ENCODE data around the gene GPR156.

The GPR156 gene

DNA sequence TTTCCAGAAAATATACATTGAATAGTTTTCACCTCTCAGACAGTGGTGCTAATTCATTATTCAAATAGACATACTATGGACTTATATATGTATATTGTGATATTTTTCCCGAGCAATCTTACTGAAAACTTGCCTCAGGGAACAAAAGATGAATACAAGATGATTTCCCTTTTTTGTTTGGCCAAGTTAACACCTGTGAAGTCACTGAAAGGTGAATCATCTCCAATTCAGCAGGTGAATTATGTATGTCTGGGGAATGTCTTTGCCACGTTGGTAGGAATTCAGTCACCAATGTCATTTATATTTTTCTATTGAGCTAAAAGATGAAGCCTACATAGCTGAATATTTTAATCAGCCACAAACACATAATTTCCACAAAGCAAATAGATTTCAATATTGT is 88.2 kb downstream of the GPR156 start:
- no peak for DNase-seq (ENCODE audit: low read depth in 1 of 2, low spot score in 1 of 2)

DNA sequence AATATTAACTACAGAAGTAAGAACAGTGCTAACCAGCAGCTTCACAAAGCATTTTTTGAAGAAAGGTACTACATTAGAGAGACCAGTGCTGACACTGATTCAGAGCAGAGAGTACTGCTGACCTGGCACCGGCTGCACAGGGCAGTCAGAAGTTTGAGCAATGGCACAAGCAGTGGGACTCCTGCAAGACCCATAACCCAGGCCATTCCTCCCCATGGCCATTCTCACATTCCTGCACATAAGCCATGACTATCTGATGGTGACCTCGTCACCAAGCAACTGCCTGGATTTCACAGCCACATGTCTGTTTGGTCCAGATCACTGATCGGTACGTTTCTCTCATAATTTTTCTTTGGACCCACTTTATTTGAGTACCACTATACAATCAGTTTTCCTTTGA is 88.7 kb downstream of the GPR156 start:
- no peak for DNase-seq (ENCODE audit: low read depth in 1 of 2, low spot score in 1 of 2)

DNA sequence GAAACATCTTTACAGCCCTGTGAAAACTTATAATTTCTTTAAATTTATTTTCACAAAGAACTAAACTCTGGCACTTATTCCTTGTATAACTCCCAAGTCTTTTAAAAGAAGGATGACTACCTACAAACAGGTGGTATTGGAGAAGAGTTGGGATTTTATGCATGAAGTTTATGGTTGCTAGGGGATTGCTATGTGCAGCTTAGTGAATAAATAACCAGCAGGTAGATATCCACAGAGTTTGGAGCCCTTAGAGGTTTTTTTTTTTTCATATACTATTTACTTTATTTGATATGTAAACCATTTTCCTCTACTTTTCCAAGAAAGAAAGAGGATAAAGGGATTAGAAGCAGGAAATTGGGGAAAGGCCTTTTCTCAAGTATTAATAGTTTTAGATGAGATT is 91.5 kb downstream of the GPR156 start:
- no peak for DNase-seq (ENCODE audit: low read depth in 1 of 2, low spot score in 1 of 2)

GRCh38 chr3:120192579-120192978 is 92.4 kb downstream of the GPR156 start:
- DNase-seq (ENCODE audit: low read depth in 1 of 2, low spot score in 1 of 2) = no peak

DNA sequence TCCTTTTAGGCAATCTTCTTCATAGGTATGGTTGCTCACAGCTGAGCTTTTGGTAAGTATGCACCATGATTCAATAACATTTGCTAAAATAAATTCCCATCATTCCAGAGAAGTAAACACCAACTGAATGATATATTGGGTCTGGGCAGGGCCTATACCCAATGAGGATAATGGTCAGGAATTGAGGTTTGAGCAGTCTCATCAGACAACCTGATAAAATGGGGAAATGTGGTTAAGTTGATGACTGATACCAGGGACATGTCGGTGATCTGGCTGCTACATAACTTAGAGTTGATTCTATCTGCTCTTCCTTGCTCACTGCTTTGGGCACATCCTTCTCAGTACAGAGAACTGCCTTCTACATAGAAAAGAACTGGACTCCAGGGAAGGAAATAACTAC is 92.9 kb downstream of the GPR156 start:
- DNase-seq (ENCODE audit: low read depth in 1 of 2, low spot score in 1 of 2) = no peak

DNA sequence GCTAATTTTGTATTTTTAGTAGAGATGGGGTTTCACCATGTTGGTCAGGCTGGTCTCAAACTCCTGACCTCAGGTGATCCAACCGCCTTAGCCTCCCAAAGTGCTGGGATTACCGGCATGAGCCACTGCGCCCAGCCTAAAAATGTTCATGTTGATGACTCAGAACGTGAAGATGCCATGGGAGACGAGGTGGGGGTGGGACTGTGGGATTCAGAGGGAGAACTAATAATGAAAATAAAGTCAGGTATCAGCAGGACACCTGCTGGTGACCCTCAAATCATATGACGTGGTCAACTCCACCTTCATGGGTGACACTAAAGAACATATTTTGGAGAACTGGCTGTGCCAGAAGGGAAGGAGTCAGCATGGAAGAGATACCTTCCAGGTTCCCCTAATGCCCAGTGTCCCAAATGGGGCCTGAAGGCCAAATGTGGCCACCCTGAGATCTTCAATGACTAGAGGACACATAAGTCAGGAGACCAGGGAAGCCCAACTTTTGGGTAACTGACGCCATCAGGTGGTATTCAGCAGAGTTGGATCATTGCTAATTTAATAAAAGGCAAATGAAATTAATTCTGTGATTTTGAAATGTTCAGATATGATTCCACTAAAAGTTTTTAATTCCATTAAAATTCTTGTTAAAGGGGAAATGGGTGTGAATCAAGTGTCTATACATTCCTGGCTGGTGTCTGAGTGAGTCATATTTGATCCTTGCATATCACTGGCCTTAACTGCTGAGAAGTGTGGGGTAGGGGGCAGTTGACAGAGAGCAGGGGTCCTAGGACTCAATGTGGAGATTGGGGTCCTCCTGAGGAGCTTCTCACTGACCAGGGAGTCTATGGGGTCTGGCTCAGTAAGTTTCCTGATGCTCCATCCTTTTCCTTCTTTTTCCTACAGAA is 102.2 kb downstream of the GPR156 start:
- no peak for DNase-seq (ENCODE audit: low read depth in 1 of 2, low spot score in 1 of 2)

DNA sequence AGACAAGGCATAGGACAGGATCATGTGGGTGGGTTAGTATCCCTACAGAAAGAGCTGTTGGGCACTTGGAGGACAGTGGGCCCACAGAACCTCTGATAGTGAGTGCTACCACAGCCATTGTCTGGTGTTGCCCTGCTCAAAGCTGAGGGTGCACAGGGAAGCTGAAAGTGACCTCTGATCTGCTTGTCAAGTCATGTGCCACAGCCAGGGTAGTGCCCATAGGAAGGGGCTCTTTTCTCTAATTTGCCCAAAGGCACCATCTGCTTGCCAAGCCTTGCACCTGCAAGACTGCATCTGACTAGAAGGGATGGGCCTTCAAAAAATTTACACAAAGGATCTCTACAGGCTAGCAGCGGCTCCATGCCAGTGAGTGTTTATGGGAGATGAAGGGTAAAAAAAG is 103.4 kb downstream of the GPR156 start:
- no peak for DNase-seq (ENCODE audit: low read depth in 1 of 2, low spot score in 1 of 2)

DNA sequence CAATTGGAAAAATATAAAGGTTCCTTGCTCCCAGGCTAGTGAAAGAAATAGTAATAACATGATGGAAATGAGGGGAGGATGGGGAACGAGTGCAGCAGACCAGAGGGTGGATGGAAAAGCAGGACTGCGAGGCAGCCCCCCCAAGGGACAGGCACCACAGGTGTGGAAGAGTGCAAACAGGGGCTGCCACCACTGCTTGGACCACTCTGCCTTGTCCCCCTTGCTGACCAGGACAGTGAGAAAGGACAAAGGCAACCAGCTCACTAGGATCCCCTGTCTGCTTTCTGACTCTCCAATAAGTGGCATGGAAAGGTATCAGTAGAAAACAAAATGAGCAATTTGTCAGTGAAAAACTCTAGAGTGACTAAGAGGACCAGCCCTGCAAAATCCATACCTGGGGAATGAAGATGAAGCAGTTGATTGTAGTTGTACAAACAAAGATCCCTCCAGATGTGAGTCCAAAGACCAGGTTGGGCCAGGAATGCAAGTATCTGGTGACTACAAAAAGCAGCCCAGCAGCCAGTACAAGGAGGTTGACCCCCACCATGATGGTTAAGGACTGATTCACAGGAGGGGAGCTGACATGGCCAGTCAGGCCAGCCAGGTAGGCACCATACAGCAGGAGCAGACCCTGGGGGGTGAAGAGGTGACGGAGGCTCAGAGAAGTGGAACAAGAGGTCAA is 104.2 kb downstream of the GPR156 start:
- no peak for DNase-seq (ENCODE audit: low read depth in 1 of 2, low spot score in 1 of 2)

GRCh38 chr3:120177707-120178306 is 107.2 kb downstream of the GPR156 start:
- no peak for DNase-seq (ENCODE audit: low read depth in 1 of 2, low spot score in 1 of 2)

DNA sequence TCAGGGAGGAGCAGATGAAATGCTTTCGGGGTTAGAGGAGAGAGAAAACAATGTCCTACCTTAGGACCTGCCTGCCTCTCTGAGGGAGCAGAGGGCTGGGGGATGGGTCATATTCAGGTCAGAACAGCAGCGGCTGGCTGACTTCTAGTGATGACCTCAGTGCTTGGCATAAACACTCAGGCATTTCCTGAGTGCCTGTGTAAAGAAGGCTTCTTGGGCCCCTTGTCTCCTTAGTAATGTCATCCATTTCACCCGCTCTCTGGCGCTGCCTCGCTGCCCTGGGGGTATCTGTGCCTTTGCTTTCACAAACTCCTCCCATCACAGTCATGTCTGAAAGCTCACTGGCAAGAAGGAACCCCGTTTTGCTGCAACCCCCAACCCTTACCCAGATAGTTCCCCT is 107.9 kb downstream of the GPR156 start:
- DNase-seq (ENCODE audit: low read depth in 1 of 2, low spot score in 1 of 2) = no peak

- DNase-seq (ENCODE audit: low read depth in 1 of 2, low spot score in 1 of 2) = no peak
These were observed 110.0 kb downstream of the GPR156 start for GRCh38 chr3:120174811-120175539.

- DNase-seq (ENCODE audit: low read depth in 1 of 2, low spot score in 1 of 2) = no peak
These were observed 111.9 kb downstream of the GPR156 start for GRCh38 chr3:120173056-120173675.

- no peak for DNase-seq (ENCODE audit: low read depth in 1 of 2, low spot score in 1 of 2)
These were observed 113.0 kb downstream of the GPR156 start for GRCh38 chr3:120172070-120172469.

- DNase-seq (ENCODE audit: low read depth in 1 of 2, low spot score in 1 of 2) = no peak
These were observed 113.7 kb downstream of the GPR156 start for GRCh38 chr3:120171134-120171873.

DNA sequence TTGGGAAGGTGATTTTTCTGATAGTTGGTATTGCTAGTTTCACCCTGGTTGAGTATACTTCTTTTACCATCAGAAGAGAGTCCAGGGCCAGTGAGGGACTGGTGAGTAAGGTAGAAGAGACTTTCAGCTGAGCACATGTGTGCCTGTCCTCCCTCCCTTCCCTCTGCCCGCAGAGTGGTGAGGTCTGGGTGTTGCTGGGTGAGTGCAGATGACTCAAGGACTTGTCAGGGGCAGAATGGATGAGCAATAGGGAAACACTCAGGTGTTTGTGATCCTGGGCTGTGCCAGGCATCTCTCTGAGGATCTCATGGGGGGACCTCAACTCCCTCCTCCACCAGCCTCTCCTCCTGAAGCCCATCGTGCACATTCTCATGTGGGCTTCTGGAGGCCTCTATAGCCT is 114.8 kb downstream of the GPR156 start:
- DNase-seq (ENCODE audit: low read depth in 1 of 2, low spot score in 1 of 2) = no peak

DNA sequence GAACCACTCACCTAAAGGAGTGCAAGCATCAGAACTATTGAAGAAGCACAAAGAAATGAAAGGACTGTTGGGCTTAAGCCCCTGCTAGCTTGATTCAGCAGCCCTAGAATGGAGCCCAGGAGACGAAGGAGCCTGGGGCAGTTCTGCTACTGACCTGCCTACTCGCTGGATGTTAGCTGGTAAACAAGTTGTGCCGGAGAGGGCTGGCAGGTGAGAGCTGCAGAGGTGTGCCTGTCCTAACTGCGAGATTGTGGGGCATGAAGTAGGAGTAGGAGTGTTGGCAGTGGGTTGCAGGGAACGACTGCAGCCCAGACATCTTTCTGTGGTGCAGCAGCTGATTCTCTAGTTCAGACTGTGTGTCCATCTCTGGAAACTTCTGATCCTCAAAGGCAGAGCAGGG is 115.6 kb downstream of the GPR156 start:
- no peak for DNase-seq (ENCODE audit: low read depth in 1 of 2, low spot score in 1 of 2)

- DNase-seq (ENCODE audit: low read depth in 1 of 2, low spot score in 1 of 2) = no peak
These were observed 116.4 kb downstream of the GPR156 start for GRCh38 chr3:120168611-120169010.

DNA sequence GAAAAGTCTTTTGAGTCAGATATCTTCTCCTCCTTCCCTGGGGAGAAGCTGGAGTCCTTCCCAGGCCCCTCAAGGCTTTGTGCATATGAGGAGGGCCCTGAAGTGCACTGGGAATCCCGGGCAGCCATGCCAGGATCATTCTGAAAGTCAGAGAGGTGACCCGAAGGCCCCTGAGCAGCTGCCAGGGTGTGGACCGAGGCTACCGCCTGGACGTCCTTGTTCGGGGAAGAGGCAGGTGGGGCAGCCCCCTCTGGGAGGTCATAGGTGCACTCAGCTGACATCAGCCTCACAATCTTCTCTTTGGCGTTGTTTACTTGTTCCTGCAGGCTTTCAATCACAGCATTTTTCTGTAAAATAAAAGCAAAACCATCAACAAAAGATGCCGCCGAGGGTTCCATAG is 117.0 kb downstream of the GPR156 start:
- no peak for DNase-seq (ENCODE audit: low read depth in 1 of 2, low spot score in 1 of 2)

DNA sequence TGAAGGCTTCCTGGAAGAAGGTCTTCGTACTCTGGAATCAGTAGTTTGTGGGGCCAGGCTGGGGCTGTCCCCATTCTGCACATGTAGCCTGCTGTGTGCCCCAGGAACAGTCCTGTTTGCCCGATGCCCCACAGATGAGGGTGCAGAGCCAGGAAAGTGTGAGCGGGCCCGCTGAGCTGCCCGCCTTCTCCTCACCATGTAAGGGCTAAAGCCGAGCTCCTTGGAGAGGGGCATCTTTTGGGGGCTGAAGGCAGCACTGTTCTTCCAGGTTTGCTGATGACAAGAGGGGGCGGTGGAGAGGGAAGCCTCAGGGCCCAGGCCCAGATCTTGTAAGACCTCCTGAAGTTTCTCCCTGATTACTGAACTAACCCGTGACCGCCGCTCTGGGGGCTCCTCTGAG is 117.5 kb downstream of the GPR156 start:
- DNase-seq (ENCODE audit: low read depth in 1 of 2, low spot score in 1 of 2) = no peak

DNA sequence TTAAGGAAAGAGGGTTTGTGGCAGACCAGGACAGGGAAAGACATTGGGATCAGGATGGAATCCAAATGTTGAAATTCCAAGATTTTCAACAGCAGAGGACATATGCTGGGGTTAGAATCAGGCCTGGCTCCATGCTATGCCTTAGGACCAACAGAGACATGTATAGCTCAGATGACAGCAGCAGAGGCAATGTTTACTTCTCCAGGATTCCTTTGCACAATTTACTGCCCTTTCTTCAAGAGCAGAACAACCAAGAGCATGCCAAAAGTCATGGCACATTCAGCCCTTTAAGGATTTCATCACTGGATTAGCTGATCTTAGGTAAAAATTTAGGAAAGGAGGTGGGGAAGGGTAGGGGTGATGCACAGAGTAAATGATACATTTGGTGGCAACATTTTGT is 121.2 kb downstream of the GPR156 start:
- no peak for DNase-seq (ENCODE audit: low read depth in 1 of 2, low spot score in 1 of 2)

Measured in activated CD4-positive, alpha-beta T cell treated with anti-CD3 and anti-CD28 coated beads, Interleukin-2, amount 50 U/mL, for 24 hours (primary cell).